Loucy (cell line): ENCODE measurements around the gene DDX17.

Experiments used
- H2AFZ ChIP-seq: fragments of 200-600 bp; sonication (generic); 2 replicates; pipeline ENCODE4 v1.6.0; 2016; ENCODE audit warnings: antibody characterized with exemption, mild to moderate bottlenecking, low read length, moderate library complexity
- H3F3A ChIP-seq: fragments of 200-600 bp; 2 replicates; pipeline ENCODE4 v1.6.0; 2016; ENCODE audit warnings: antibody characterized with exemption, low read depth, mild to moderate bottlenecking
- H3K27me3 ChIP-seq: fragments of 200-600 bp; sonication (generic); 2 replicates; pipeline ENCODE4 v1.6.1; 2014; ENCODE audit warnings: low read length, mild to moderate bottlenecking; ENCODE audit not compliant: insufficient read depth, poor library complexity, severe bottlenecking
- H3K36me3 ChIP-seq: fragments of 200-600 bp; sonication (generic); 2 replicates; pipeline ENCODE4 v1.6.1; 2016; ENCODE audit warnings: low read length; ENCODE audit not compliant: insufficient read depth
- H3K4me1 ChIP-seq: fragments of 200-600 bp; sonication (generic); 2 replicates; pipeline ENCODE4 v1.5.1; 2014; ENCODE audit warnings: low read length, mild to moderate bottlenecking; ENCODE audit not compliant: insufficient read depth, poor library complexity, severe bottlenecking
- H3K4me2 ChIP-seq: fragments of 200-600 bp; sonication (generic); 2 replicates; pipeline ENCODE4 v1.6.0; 2014; ENCODE audit warnings: antibody characterized with exemption, low read length, low read depth, mild to moderate bottlenecking; ENCODE audit not compliant: poor library complexity, severe bottlenecking
- H3K4me3 ChIP-seq: fragments of 200-600 bp; sonication (generic); 2 replicates; pipeline ENCODE4 v1.5.1; 2014; ENCODE audit warnings: low read length, mild to moderate bottlenecking, mixed read lengths; ENCODE audit not compliant: poor library complexity, severe bottlenecking
- H3K79me2 ChIP-seq: fragments of 200-600 bp; sonication (generic); 2 replicates; pipeline ENCODE4 v1.6.1; 2014; ENCODE audit warnings: low read length; ENCODE audit not compliant: insufficient read depth
- H3K9ac ChIP-seq: fragments of 200-600 bp; sonication (generic); 2 replicates; pipeline ENCODE4 v1.6.0; 2014; ENCODE audit warnings: mild to moderate bottlenecking, low read depth, low read length, moderate library complexity; ENCODE audit not compliant: poor library complexity, severe bottlenecking
- H3K9me2 ChIP-seq: fragments of 200-600 bp; sonication (generic); replicated peaks from 2 replicates; pipeline ENCODE4 v1.6.1; 2016; ENCODE audit warnings: low read depth, low read length, mixed read lengths
- H3K9me3 ChIP-seq: fragments of 200-600 bp; sonication (generic); 2 replicates; pipeline ENCODE4 v1.6.1; 2014; ENCODE audit warnings: mild to moderate bottlenecking, antibody characterized with exemption, low read length, low read depth; ENCODE audit not compliant: insufficient read depth
- H4K20me1 ChIP-seq: fragments of 200-600 bp; sonication (generic); 2 replicates; pipeline ENCODE4 v1.6.0; 2014; ENCODE audit warnings: antibody characterized with exemption, low read length, mild to moderate bottlenecking; ENCODE audit not compliant: insufficient read depth, poor library complexity, severe bottlenecking
- EZH2phosphoT487 ChIP-seq: fragments of 200-600 bp; IDR thresholded peaks from 2 replicates; pipeline ENCODE4 v1.6.1; 2018; ENCODE audit warnings: antibody characterized with exemption, mild to moderate bottlenecking, moderate library complexity, borderline replicate concordance
- TF ChIP-seq, protein P1 (sequence below): fragments of 200-600 bp; sonication (generic); conservative IDR thresholded peaks from 2 replicates; pipeline ENCODE4 v1.5.1; 2014; ENCODE audit warnings: mild to moderate bottlenecking, antibody characterized with exemption, low read length

DDX17 gene

GRCh38 chr22:38451864-38452263 lies 54.2 kb downstream of the DDX17 start:
- H3K36me3 ChIP-seq = no peaks in the 10 kb centered on the region
- H3K4me1 ChIP-seq = no peaks in the 10 kb centered on the region
- TF ChIP-seq, protein P1, sequence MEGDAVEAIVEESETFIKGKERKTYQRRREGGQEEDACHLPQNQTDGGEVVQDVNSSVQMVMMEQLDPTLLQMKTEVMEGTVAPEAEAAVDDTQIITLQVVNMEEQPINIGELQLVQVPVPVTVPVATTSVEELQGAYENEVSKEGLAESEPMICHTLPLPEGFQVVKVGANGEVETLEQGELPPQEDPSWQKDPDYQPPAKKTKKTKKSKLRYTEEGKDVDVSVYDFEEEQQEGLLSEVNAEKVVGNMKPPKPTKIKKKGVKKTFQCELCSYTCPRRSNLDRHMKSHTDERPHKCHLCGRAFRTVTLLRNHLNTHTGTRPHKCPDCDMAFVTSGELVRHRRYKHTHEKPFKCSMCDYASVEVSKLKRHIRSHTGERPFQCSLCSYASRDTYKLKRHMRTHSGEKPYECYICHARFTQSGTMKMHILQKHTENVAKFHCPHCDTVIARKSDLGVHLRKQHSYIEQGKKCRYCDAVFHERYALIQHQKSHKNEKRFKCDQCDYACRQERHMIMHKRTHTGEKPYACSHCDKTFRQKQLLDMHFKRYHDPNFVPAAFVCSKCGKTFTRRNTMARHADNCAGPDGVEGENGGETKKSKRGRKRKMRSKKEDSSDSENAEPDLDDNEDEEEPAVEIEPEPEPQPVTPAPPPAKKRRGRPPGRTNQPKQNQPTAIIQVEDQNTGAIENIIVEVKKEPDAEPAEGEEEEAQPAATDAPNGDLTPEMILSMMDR = no peak
- no peak for TF ChIP-seq EZH2phosphoT487
- no peaks in the 10 kb centered on the region for H3K9me3 ChIP-seq
- H3K9me2 ChIP-seq = no peaks in the 10 kb centered on the region
- H3K27me3 ChIP-seq = no peaks in the 10 kb centered on the region
- H3K4me2 ChIP-seq = no peak overlapping the region
- H2AFZ ChIP-seq = no peak overlapping the region
- no peak overlapping the region for H3K4me3 ChIP-seq
- no peaks in the 10 kb centered on the region for H3K79me2 ChIP-seq
- H3K9ac ChIP-seq = no peak overlapping the region
- no peaks in the 10 kb centered on the region for H3F3A ChIP-seq
- no peaks in the 10 kb centered on the region for H4K20me1 ChIP-seq

DNA sequence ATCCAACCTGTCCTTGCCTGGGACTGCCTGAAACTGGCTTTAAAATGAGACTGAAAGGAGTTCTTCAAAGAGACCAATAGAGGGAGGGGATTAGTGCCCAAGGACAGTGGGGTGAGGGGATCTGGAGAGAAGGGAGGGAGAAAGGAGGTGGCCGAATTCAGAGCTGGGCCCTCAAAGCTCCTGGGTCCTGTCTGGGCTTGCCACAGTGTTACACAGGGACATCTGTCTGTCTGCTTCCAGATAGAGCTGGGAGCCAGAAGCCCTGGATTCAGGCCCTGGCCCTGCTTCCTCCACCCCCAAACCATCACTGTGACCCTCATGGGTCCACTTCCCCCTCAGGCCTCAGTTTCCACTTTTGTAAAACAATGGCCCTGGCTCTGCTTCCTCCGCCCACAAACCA lies 54.7 kb downstream of the DDX17 start:
- H4K20me1 ChIP-seq = no peaks in the 10 kb centered on the region
- no peaks in the 10 kb centered on the region for H3K9me3 ChIP-seq
- no peaks in the 10 kb centered on the region for H3F3A ChIP-seq
- H3K4me3 ChIP-seq = no peak overlapping the region
- no peaks in the 10 kb centered on the region for H3K27me3 ChIP-seq
- H3K9ac ChIP-seq = no peak overlapping the region
- H3K4me2 ChIP-seq = no peak overlapping the region
- no peak overlapping the region for H2AFZ ChIP-seq
- no peak for TF ChIP-seq EZH2phosphoT487
- TF ChIP-seq, protein P1 = no peak
- no peaks in the 10 kb centered on the region for H3K36me3 ChIP-seq
- no peaks in the 10 kb centered on the region for H3K9me2 ChIP-seq
- H3K79me2 ChIP-seq = no peaks in the 10 kb centered on the region
- H3K4me1 ChIP-seq = no peaks in the 10 kb centered on the region

GRCh38 chr22:38450234-38450797 lies 55.8 kb downstream of the DDX17 start:
- Histone ChIP-seq H3K4me2 (no peak overlapping the region), H3K9ac (no peak overlapping the region), H3F3A (no peaks in the 10 kb centered on the region), H3K36me3 (no peaks in the 10 kb centered on the region), H3K4me1 (no peaks in the 10 kb centered on the region), H3K9me3 (no peaks in the 10 kb centered on the region), H3K4me3 (no peak overlapping the region), H3K27me3 (no peaks in the 10 kb centered on the region), H3K79me2 (no peaks in the 10 kb centered on the region), H2AFZ (no peak overlapping the region), H3K9me2 (no peaks in the 10 kb centered on the region), H4K20me1 (no peaks in the 10 kb centered on the region)
- TF ChIP-seq, protein P1 = no peak
- TF ChIP-seq EZH2phosphoT487 = no peak
